ENCODE data around the gene CCR5. TPM values are rescaled to one million over a fixed set of nuclear protein-coding genes. Genes with fewer than 3 reads are reported as not detected.
"Not testable (repeated sequence)": the region's sequence is repeated elsewhere in the genome, so short reads cannot be mapped to it uniquely, and the experiment has no call there.

The CCR5 gene
- total RNA-seq, 2 donors from 2014 or later: 0.57 to 1.9 TPM

DNA sequence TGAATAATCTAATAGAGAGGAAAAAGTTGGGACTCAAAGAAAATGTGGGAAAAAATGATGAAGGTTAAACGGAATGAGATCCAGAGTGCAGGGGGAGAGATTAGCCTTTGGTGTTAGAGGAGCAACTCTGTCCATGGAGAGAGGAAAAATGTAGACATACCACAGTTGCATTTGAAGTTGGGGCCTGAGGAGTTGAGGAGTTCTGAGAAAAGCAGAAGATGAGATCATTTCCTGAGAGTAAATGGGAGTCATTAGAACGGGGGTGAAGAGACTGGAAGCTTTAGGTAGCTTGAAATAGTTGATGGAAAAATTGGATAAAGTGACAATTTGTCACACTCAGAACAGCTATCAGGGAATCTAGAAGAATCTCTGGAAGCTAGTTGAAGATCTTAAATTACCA lies 28.8 kb downstream of the CCR5 start:
- no peaks in the 10 kb centered on the region for H3K27me3 ChIP-seq
- no peak for DNase-seq
- H3K4me1 ChIP-seq: no peaks in the 10 kb centered on the region
- H3K27ac ChIP-seq: no peak overlapping the region
- TF ChIP-seq CTCF (IDR thresholded peaks at IDR 0.05): no peak
- no peaks in the 10 kb centered on the region for H3K9me3 ChIP-seq
- H3K36me3 ChIP-seq: no peaks in the 10 kb centered on the region
- intact Hi-C loops (cut with DNase I): no loop called here
- H3K9ac ChIP-seq (ENCODE audit: low read depth in 2 of 2, low read length in 2 of 2): no peak overlapping the region
- no peak overlapping the region for H3K4me3 ChIP-seq

DNA sequence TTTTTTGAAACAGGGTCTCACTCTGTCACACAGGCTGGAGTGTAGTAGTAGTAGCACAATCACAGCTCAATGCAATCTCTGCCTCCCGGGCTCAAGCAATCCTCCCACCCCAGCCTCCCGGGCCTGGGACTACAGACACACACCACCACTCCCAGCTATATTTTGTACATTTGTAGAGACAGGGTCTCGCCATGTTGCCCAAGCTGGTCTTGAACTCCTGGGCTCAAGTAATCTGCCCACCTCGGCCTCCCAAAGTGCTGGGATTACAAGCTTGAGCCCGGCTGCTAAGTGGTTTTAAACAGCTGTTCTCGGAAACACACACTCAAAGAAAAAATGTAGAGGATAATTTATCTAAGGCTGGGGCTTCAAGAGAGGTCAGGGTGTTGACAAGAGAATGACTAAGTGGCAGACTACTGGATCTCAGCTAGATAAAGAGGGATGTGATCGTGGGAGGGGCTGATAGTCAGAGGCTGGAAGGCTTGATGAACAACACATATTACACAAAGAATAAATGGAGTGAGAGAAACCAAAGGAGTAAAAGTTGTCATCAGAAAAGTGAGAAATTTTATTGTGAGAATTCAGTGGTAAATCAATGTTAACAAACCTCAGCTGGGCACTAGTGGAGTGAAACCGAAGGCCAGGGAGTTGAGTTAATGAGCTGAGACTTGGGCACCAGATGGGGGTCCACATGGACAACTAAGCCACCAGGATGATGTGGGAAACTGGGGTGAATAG lies 29.4 kb downstream of the CCR5 start:
- no peak overlapping the region for H3K4me3 ChIP-seq
- no peaks in the 10 kb centered on the region for H3K4me1 ChIP-seq
- H3K36me3 ChIP-seq: no peaks in the 10 kb centered on the region
- DNase-seq: no peak
- no peaks in the 10 kb centered on the region for H3K27me3 ChIP-seq
- no peak overlapping the region for H3K9ac ChIP-seq (ENCODE audit: low read depth in 2 of 2, low read length in 2 of 2)
- intact Hi-C loops (cut with DNase I): no loop called here
- no peaks in the 10 kb centered on the region for H3K9me3 ChIP-seq
- no peak for TF ChIP-seq CTCF (IDR thresholded peaks at IDR 0.05)
- no peak overlapping the region for H3K27ac ChIP-seq

DNA sequence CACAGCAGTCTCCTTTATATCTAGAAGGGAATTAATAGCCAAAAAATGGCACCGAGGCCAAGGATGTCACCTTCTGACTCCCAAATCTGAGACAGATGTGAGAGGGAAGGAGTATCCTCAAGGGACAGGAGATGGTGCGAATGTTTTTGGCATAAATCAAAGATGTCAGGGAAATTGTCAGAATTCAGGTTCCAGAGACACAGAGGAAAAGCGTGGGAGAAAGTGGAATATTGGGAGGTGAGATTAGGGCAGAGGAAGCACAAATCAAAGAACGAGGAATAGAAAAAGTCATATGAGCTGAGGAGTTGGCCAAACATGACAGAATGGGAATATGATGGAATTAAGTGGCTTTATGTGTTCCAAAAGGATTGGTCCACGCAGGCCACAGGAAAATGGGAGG lies 30.1 kb downstream of the CCR5 start:
- no peak for TF ChIP-seq CTCF (IDR thresholded peaks at IDR 0.05)
- H3K36me3 ChIP-seq: no peaks in the 10 kb centered on the region
- no peak overlapping the region for H3K4me3 ChIP-seq
- no peak for DNase-seq
- H3K27ac ChIP-seq: no peak overlapping the region
- H3K27me3 ChIP-seq: no peaks in the 10 kb centered on the region
- intact Hi-C loops (cut with DNase I): no loop called here
- H3K9me3 ChIP-seq: no peaks in the 10 kb centered on the region
- H3K4me1 ChIP-seq: no peaks in the 10 kb centered on the region
- H3K9ac ChIP-seq (ENCODE audit: low read depth in 2 of 2, low read length in 2 of 2): no peak overlapping the region

GRCh38 chr3:46401579-46401978 lies 30.8 kb downstream of the CCR5 start:
- no peak overlapping the region for H3K27ac ChIP-seq
- H3K36me3 ChIP-seq: no peaks in the 10 kb centered on the region
- H3K27me3 ChIP-seq: no peaks in the 10 kb centered on the region
- no peak overlapping the region for H3K4me3 ChIP-seq
- intact Hi-C loops (cut with DNase I): no loop called here
- no peak for DNase-seq
- H3K9me3 ChIP-seq: no peaks in the 10 kb centered on the region
- H3K9ac ChIP-seq (ENCODE audit: low read depth in 2 of 2, low read length in 2 of 2): no peak overlapping the region
- peaks cover 2% of the 10 kb centered on the region for H3K4me1 ChIP-seq
- TF ChIP-seq CTCF (IDR thresholded peaks at IDR 0.05): no peak

GRCh38 chr3:46402902-46403301 lies 32.2 kb downstream of the CCR5 start:
- H3K9me3 ChIP-seq; H3K4me3 ChIP-seq; intact Hi-C loops (cut with DNase I); H3K27ac ChIP-seq; H3K36me3 ChIP-seq; H3K27me3 ChIP-seq; DNase-seq; H3K9ac ChIP-seq (ENCODE audit: low read depth in 2 of 2, low read length in 2 of 2); H3K4me1 ChIP-seq: not testable (repeated sequence)

DNA sequence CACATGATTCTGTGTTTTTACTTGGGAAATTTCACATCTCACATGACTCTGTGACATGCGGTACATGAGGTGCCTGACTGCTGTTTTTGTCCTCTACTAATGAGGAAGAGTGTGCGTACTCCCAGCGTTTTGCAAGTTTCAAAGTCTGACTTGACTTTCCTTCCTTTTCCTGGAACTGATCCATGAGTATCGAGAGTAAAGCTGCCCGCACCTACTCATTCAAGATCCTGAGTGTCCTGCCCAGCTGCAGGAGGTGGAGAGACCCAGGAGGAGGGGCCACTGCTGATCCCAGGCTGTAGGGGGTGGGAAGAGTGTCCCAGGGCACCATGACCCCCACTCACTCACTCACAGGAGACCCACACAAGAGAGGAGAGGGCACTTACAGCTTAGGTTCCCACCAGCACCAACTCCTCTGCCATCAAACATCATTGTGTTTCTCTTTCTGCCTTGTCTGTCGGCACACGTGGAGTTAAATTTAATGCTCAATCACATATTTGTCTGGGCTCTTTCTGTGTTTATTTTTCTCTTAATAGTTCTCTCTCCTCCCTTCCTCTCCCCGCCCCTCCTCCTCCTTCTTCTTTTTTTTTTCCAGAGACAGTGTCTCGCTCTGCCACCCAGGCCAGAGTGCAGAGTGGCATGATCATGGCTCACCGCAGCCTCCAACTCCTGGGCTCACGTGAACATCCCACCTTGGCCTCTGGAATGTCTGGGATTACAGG lies 34.7 kb downstream of the CCR5 start:
- Histone ChIP-seq H3K4me3 (peak overlapping the region; percentile 10), H3K4me1 (peaks cover 3% of the 10 kb centered on the region), H3K27ac (peak overlapping the region; percentile 88), H3K9me3 (no peaks in the 10 kb centered on the region), H3K36me3 (no peaks in the 10 kb centered on the region), H3K27me3 (no peaks in the 10 kb centered on the region), H3K9ac (ENCODE audit: low read depth in 2 of 2, low read length in 2 of 2) (peak overlapping the region in 1 of 2 donors; percentile 82)
- DNase-seq: peak; percentile 82
- intact Hi-C loops (cut with DNase I): no loop called here
- no peak for TF ChIP-seq CTCF (IDR thresholded peaks at IDR 0.05)
